ENCODE results near the gene SPINK5.
"Not testable (repeated sequence)": the region's sequence is repeated elsewhere in the genome, so short reads cannot be mapped to it uniquely, and the experiment has no call there.

SPINK5 gene, protein sequence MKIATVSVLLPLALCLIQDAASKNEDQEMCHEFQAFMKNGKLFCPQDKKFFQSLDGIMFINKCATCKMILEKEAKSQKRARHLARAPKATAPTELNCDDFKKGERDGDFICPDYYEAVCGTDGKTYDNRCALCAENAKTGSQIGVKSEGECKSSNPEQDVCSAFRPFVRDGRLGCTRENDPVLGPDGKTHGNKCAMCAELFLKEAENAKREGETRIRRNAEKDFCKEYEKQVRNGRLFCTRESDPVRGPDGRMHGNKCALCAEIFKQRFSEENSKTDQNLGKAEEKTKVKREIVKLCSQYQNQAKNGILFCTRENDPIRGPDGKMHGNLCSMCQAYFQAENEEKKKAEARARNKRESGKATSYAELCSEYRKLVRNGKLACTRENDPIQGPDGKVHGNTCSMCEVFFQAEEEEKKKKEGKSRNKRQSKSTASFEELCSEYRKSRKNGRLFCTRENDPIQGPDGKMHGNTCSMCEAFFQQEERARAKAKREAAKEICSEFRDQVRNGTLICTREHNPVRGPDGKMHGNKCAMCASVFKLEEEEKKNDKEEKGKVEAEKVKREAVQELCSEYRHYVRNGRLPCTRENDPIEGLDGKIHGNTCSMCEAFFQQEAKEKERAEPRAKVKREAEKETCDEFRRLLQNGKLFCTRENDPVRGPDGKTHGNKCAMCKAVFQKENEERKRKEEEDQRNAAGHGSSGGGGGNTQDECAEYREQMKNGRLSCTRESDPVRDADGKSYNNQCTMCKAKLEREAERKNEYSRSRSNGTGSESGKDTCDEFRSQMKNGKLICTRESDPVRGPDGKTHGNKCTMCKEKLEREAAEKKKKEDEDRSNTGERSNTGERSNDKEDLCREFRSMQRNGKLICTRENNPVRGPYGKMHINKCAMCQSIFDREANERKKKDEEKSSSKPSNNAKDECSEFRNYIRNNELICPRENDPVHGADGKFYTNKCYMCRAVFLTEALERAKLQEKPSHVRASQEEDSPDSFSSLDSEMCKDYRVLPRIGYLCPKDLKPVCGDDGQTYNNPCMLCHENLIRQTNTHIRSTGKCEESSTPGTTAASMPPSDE

DNA sequence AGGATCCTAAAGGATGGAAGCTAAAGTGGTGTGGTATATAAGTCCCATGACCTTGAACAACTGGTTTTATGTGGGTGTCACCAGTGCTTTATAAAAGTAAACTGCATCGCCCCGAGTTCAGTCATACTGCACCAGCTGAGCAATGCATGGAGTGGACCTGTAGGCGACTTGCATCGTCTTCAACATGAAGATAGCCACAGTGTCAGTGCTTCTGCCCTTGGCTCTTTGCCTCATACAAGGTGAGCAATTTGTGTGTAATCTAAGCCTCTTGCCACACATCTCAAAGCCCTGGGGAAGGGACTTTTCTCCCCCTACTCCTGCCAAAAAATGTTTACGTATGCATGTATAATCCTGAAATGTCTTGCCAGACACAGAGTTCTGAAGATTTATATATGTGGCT, at the start of gene SPINK5:
TSS of gene SPINK5 (plus strand) at position 120 of the 400 bp plus-strand sequence. CDS start at position 185, 65 bp downstream.
- DNase-seq, result no peak

DNA sequence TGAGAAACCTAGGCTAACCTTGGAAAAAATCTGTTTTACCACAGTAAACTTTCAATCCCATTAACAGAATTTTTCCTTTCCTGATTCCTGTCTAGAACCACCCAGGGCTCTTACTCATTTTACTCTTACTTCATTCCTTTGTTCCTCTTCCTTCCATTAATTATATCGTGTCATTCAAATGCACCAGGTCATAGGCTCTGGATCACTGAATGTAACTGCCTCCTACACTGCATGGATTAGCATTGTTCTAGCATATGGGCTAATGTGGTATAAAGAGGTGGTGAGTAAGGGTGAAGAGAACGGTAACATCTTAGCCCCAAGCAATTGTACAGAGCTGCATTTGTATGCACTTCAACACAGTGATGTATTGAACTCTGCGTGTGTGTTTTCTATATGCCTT, 49.5 kb upstream of the SPINK5 start:
- no peak for DNase-seq

DNA sequence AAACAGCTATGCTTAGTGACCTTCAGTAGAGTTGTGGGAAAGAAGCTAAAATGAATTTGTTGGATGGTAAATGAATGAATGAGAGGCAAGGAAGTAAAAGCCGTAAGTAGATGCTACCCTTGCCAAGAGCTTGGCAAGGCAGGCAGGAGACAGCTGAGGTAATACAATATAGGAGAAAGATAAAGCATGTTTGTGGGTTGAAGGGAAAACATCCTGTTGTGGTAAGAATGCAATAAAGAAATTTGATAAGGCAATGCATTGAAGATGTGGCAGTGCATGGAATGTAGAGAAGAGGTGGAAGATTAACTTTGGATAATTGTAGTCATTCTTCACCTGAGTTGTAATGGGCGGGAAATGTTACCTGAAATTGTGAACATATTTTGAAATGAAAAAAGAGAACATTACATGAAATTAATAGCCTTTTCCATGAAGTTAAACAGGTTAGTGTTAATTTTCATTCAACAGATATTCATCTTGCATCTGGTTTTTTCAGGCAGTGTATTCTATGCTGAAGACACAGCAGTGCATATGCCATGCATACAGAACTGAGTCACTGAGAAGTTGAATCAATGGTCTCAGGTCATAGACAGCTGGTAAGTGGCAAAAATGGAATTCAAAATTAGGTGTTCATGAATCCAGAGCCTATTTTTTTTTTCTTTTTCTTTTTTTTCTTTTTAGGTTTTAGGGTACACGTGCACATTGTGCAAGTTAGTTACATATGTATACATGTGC, 43.4 kb upstream of the SPINK5 start:
- DNase-seq, result no peak

DNA sequence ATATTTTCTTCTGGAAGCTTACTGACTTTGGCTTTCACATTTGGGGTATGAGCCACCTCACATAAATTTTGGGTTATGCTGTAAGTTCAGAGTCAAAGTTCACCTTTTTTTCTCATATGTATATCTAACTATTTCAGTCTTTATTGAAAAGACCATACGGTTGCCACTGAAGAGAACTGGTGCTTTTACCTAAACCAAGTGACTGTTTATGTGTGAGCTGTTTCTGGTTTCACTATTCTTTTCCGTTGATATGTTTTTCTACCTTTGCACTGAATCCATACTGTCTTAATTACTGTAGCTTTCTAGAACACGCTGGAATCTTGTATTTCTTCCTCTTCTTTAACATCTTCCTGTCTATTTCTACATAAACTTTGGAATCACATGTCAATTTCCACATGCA, 36.3 kb upstream of the SPINK5 start:
- DNase-seq, result no peak

DNA sequence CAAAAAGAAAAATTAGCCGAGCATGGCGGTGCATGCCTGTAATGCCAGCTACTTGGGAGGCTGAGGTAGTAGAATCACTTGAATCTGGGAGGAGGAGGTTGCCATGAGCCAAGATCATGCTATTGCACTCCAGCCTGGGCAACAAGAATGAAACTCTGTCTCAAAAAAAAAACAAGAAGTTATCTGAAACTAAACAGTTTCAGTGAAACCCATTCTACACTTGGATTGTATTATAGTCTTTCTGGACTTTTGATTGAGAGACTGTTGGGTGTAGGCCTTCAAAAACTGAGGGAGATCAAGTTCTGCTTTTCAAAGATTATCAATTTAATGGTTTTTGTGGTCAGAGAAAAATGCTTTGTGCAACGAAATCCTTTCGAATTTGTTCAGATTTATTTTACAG, 34.6 kb upstream of the SPINK5 start:
- DNase-seq, result no peak

DNA sequence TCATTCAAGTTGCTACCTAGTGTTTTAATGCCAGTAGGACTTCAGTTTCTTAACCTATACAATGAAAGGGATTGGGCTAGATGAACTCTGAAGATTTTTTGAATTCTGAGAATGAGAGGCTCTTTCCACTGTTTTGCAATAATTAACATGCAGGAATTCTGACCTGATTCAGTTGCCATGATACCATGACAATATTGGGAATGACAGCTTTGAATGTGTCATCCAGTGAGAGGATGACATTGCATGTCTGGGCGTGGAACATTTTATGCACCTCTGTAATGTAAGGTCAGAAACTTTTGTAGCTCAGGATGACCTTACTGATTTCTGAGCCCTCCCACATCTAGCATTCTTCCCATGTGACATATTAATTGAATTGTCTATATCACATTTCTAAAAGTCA, 30.6 kb upstream of the SPINK5 start:
- no peak for DNase-seq

DNA sequence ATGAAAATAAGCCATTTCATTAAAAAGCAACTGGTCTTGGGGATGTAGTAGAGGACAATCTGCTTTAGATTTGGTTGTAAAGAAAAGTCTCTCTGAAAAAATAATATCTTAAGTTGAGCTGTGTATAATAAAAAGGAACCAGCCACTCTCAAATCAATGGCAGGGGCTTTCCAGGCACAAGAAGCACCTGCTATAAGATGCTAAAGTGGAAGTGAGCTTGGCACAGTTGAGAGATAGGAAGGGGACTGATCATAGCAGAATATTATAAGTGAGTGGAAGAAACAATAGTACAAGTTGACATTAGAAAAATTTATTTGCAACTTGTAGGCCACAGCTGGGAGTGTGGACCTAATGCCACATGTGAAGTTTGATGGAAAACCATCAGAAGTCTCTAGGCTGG, 28.1 kb upstream of the SPINK5 start:
- DNase-seq, result no peak

DNA sequence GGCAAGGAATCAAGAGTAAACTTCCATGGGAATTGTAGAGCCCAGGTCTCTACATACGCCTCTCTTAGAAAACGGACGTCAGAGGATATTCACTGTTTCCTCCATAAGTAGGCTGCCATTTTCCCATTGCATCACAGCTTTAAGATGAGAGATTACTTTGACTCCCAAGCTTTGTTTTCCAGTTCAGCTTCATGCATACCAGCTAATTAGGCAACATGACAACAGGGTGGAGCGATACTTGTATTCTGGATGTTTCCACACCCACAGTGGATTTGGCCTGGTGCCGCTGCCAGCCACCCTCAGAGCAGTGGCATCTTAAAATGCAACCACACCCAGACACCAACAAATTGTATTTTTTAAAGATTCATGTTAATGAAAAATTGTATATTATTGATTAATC, 20.9 kb upstream of the SPINK5 start:
- no peak for DNase-seq

DNA sequence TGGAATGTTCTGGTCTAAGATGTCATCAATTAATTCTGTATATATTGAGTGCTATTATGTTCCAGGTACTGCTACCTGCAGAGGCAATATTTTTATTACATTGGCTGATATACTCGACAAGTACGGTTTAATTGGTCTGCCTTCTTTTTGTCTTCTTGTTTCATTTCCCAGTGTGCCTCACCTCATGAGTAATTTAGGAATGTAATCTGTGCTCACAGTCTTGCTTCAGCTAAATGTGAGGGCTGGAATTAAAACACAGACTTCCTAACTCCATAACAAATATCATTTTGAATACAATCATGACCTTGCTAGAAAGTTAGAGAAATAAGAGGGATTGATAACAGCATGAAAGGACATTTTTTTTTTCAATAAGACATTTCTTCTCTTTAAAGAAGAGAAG, 20.1 kb upstream of the SPINK5 start:
- no peak for DNase-seq

DNA sequence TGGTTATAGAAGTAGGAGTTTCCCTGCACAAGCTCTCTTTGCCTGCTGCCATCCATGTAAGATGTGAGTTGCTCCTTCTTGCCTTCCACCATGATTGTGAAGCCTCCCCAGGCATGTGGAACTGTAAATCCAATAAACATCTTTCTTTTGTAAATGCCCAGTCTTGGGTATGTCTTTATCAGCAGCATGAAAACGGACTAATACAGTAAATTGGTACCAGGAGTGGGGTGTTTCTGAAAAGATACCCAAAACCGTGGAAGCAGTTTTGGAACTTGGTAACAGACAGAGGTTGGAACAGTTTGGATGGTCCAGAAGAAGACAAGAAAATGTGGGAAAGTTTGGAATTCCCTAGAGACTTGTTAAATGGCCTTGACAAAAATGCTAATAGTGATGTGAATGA, 8.6 kb upstream of the SPINK5 start:
- DNase-seq, result not testable (repeated sequence)

DNA sequence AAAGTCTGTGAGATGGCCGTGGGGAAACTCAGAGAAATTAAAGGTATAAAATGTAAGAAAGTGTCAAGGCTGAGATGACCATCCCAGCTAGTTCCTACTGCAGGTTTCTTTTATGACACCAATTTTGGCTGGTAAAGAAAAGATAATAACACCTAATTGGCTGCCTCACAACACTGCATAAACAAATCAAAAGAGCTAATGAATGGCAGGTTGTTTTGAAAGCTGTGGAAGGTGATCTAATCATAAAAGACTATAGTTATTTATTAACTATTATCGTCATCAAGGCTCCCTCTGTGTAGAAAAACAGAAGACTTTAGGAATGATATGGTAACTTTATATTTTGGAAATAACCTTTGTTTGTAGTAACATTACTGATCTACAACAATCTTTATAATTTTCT, 3.5 kb upstream of the SPINK5 start:
- DNase-seq, result no peak

DNA sequence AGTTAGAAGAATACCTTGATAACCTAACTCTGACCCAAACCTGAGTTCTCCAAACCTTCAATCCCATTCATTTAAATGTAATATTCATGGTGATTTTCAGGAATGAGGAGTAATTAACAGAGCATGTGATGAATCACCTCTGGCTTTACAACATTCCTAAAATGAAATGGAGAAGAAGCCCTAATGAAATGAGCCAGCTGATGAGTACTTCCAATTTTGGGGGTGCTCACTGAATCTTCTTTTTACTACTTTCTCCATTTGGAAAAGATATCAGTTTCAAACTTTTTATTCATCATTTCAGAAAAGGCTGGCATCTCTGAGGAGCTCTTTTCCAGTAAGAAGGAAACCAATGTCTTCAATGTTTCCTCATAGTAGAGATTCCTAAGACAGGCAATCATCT, 2.9 kb upstream of the SPINK5 start:
- DNase-seq, result no peak

DNA sequence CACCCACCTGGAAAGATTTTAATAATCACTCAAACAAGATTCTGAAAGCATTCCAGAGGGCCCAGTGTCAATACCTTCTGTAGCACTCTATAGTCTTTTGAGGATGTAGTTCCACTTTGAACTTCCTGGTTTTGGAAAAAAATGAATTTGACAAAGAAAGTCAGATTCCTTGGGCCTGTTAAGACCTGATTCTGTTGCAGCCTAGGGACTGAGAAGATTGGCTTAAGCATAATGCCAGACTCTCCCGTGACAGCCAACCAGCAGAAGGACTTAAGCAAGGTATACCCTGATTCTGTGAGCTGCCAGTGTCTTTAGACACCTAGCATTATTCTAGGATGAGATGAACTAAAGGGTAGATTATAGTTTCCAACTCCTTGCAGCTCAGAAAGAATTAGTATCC, 6.8 kb downstream of the SPINK5 start:
- DNase-seq, result peak; percentile 46

DNA sequence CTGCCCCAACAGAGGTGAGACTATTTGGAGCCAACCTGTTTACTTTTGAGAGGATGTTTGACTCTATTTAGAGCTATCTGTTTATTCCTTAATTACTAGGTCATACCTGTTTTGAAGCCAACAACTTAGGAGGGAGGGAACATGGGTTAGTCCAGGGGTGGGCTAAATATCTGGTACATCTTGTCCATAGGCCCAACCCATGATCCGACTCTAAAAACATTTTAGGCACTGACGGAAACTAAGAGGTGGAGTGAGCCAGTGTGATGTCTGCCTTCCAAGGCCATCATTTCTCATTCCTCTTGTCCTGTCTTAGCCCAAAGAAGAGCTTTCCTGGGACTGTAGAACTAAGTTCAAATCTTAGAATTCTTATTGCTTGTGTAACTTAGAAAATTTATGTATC, 8.4 kb downstream of the SPINK5 start:
- DNase-seq, result no peak

DNA sequence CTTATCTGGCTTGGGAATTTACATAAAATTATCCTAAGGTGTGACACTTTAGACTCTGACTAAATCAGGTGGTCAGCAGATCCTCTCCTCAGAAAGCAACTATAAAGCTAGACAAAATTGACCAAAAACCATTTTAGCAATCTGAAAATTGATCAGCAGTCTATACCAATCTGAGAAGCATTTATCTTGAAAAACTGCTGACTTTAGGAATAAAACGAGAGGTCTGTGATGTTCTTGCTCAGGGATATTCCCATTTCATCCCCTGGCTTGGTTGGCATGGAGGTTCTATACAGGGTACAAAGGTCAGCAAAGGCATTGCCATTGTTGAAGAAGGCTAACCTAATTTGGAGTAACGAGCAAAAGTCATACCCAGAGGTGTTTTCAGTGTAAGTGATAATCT, 11.7 kb downstream of the SPINK5 start:
- no peak for DNase-seq

DNA sequence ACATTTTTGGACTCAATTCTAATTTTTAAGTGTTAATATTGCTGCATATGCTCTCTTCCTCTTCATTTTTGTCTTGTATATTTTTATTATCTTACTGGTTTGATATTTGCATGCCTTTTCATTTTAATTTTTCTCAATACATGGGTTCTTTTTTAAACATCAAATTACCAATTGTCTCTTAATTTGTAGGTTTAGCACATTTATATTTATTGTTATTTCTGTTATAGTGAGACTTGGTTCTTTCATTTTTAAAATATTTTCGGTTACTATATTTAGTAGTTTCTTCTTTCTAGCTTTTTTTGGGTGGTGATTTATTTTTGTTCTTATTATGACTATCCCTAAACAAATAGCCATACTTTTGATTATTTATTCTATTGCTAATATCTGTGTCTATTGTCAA, 19.4 kb downstream of the SPINK5 start:
- DNase-seq, result no peak

DNA sequence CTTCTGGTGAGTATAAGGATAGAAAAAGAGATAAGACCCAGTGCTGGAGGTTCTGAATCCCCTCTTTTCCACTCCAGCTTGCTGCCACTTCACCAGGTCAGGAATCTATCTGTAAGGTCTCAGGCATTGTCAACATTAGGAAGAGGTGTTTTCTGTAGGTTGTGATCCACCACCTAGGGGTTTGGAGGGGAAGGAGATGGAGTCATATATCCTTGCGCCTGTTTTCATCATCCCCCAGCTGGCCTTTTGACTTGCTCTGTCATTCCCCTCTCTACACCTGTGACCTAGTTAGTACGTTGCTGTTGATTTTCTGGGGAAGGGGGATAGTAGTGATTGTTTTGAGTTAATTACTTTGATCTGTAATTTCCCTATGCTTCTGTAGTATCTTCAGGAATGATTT, 20.5 kb downstream of the SPINK5 start:
- peak; percentile 8 for DNase-seq

DNA sequence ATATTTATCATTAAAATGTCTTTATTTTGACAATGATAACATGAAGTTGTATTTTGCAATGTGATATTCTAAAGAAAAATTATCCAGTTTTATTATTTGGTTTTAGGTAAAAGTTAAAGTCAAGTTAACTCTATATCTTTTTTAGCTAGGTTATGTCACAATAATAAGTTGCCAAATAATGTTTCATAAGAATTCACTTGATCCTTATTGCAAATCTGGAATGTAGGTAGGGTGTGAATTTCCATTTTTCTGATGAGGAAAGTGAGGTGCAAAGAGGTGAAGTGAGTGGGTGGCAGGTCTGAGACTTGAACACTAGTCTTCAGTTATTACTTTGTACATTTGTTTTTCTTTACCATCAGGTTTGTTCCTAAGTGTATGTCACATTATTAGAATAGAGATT, 21.5 kb downstream of the SPINK5 start:
- no peak for DNase-seq

DNA sequence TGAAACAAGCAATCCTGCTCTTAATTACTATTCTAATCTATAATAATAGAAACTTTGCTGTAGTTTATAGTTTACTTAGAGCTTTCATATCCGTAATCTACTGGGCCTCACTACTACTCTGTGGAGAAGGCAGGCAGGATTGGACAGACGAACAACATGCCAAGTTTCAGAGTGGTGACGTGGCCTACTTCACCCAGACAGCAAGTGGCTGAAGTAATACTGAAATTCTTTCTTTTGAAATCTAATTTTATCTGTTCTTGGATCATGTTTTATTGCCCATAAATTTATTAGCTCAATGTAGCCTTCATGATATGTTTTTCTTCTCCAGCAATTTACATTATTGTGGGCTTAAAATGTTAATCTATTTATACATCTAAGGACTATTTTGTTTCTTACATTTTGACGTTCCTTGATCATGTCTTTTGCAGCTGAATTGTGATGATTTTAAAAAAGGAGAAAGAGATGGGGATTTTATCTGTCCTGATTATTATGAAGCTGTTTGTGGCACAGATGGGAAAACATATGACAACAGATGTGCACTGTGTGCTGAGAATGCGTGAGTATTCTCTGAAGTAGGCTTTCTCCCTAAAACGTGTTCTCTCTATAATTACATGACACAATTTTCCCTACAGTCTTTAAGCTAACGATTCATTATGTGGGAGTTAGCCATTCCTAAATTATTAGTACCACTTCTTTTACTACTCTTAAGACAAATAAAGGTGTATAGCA, 22.4 kb downstream of the SPINK5 start:
- peak; percentile 22 for DNase-seq

DNA sequence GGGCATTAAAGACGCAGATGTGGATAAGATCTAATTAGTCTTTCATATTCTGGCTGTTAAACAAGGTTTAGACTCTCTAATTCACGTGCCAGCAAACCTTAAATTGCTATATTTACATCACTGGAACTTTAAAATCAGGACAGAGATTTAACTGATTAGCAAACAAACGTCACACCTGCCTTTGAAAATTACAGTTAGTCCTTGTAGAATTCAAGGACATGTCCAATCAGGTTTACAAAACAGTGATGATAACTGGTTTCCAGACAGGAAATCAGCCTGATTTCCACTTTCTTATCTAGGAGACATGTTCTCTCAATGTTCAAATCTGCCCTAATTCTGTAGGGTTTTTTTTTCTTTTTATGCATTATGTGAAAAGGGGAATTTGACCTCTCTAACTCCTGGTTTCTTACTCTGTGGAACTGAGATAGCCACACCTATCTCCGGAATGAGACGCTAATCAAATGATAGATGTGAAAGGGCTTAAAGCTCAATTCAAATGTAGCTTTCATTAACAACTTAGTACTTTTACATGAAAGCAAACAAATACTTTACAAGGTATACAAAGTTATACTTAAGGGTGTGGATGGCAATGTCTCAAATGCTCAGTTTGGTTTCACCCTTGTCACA, 26.5 kb downstream of the SPINK5 start:
- peak; percentile 41 for DNase-seq

DNA sequence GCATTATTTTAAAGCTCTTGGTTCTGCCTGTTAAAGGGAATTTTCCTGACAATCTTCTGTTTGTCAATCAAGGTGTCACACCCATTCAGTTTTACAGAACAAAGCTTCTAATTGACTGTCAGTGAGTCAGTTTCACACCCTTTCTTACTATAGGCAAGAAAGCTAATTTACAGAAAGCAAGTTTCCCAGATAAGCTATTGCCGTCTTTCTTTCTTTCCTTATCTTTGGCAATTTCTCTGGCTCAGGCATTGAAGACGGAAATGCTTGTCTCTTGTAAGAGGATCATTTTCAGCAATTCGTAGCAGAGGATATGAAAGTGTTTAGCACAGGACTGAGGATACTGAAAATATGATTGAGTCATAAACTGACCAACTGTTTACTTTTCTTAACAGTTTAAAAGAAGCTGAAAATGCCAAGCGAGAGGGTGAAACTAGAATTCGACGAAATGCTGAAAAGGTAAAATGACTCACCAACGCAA, 27.0 kb downstream of the SPINK5 start:
- DNase-seq, result no peak

Measured in NCI-H82 (cell line).